HEK293 (cell line): ENCODE data around the gene RSPH9.

Source experiments
- EGR2 ChIP-seq: fragments of 450-650 bp; formaldehyde crosslinking; IDR thresholded peaks from 2 replicates; pipeline ENCODE4 v1.5.1; 2016; ENCODE audit warnings: low read depth, missing biosample characterization, missing genetic modification characterization
- GLI2 ChIP-seq: fragments of 450-650 bp; formaldehyde crosslinking; IDR thresholded peaks from 2 replicates; pipeline ENCODE4; 2017; ENCODE audit warnings: missing biosample characterization, missing genetic modification characterization, low read depth, borderline replicate concordance
- HOXC10 ChIP-seq: sonication (generic); formaldehyde crosslinking; IDR thresholded peaks from 2 replicates; pipeline ENCODE4 v1.8.1; 2023; ENCODE audit warnings: mild to moderate bottlenecking, missing genetic modification reagents
- HOXD13 ChIP-seq: sonication (generic); formaldehyde crosslinking; IDR thresholded peaks from 2 replicates; pipeline ENCODE4 v1.8.0; 2022; ENCODE audit warnings: missing genetic modification reagents, borderline replicate concordance
- KLF9 ChIP-seq: fragments of 450-650 bp; formaldehyde crosslinking; IDR thresholded peaks from 2 replicates; pipeline ENCODE4 v1.5.1; 2016; ENCODE audit warnings: missing biosample characterization, missing genetic modification characterization, low read depth
- ZBTB17 ChIP-seq: fragments of 450-650 bp; formaldehyde crosslinking; IDR thresholded peaks from 2 replicates; pipeline ENCODE4 v1.5.1; 2016; ENCODE audit warnings: missing biosample characterization, missing genetic modification characterization
- ZFP3 ChIP-seq: fragments of 450-650 bp; formaldehyde crosslinking; IDR thresholded peaks from 2 replicates; pipeline ENCODE4 v1.5.1; 2016; ENCODE audit warnings: low read depth, missing biosample characterization, missing genetic modification characterization
- ZFP41 ChIP-seq: fragments of 450-650 bp; formaldehyde crosslinking; IDR thresholded peaks from 2 replicates; pipeline ENCODE4 v1.5.1; 2016; ENCODE audit warnings: missing biosample characterization, missing genetic modification characterization, borderline replicate concordance
- ZFP69B ChIP-seq: fragments of 450-650 bp; formaldehyde crosslinking; IDR thresholded peaks from 2 replicates; pipeline ENCODE4 v1.5.1; 2016; ENCODE audit warnings: missing biosample characterization, missing genetic modification characterization
- ZNF19 ChIP-seq: fragments of 450-650 bp; formaldehyde crosslinking; IDR thresholded peaks from 2 replicates; pipeline ENCODE4; 2016; ENCODE audit warnings: missing biosample characterization, missing genetic modification characterization, low read depth
- ZNF2 ChIP-seq: fragments of 450-650 bp; formaldehyde crosslinking; IDR thresholded peaks from 2 replicates; pipeline ENCODE4 v1.5.1; 2016; ENCODE audit warnings: missing biosample characterization, missing genetic modification characterization
- ZNF202 ChIP-seq: fragments of 450-650 bp; formaldehyde crosslinking; IDR thresholded peaks from 2 replicates; pipeline ENCODE4 v1.5.1; 2016; ENCODE audit warnings: missing biosample characterization, missing genetic modification characterization, borderline replicate concordance
- ZNF211 ChIP-seq: fragments of 450-650 bp; formaldehyde crosslinking; IDR thresholded peaks from 2 replicates; pipeline ENCODE4 v1.5.1; 2016; ENCODE audit warnings: low read depth, missing biosample characterization, missing genetic modification characterization
- ZNF266 ChIP-seq: fragments of 450-650 bp; formaldehyde crosslinking; IDR thresholded peaks from 2 replicates; pipeline ENCODE4 v1.5.1; 2016; ENCODE audit warnings: missing biosample characterization, missing genetic modification characterization, low read depth
- ZNF311 ChIP-seq: fragments of 450-650 bp; formaldehyde crosslinking; IDR thresholded peaks from 2 replicates; pipeline ENCODE4 v1.5.1; 2017; ENCODE audit warnings: missing biosample characterization, missing genetic modification characterization, borderline replicate concordance
- ZNF514 ChIP-seq: fragments of 450-650 bp; formaldehyde crosslinking; IDR thresholded peaks from 2 replicates; pipeline ENCODE4 v1.5.1; 2016; ENCODE audit warnings: missing biosample characterization, missing genetic modification characterization
- ZNF530 ChIP-seq: fragments of 450-650 bp; formaldehyde crosslinking; IDR thresholded peaks from 2 replicates; pipeline ENCODE4 v1.5.1; 2016; ENCODE audit warnings: low read depth, missing biosample characterization, missing genetic modification characterization
- ZNF560 ChIP-seq: fragments of 450-650 bp; formaldehyde crosslinking; IDR thresholded peaks from 2 replicates; pipeline ENCODE4 v1.5.1; 2017; ENCODE audit warnings: missing biosample characterization, missing genetic modification characterization, borderline replicate concordance
- ZNF596 ChIP-seq: fragments of 450-650 bp; IDR thresholded peaks from 2 replicates; pipeline ENCODE4 v1.5.0; 2018; ENCODE audit warnings: missing biosample characterization, mild to moderate bottlenecking, missing genetic modification characterization, moderate library complexity
- ZNF600 ChIP-seq: fragments of 450-650 bp; formaldehyde crosslinking; IDR thresholded peaks from 2 replicates; pipeline ENCODE4 v1.5.1; 2016; ENCODE audit warnings: missing biosample characterization, missing genetic modification characterization
- ZNF626 ChIP-seq: fragments of 450-650 bp; sonication (Bioruptor Pico); formaldehyde crosslinking; IDR thresholded peaks from 2 replicates; pipeline ENCODE4 v1.5.1; 2018; ENCODE audit warnings: missing biosample characterization, missing genetic modification characterization, inconsistent platforms
- ZNF660 ChIP-seq: fragments of 450-650 bp; IDR thresholded peaks from 2 replicates; pipeline ENCODE4 v1.5.1; 2018; ENCODE audit warnings: missing biosample characterization, mild to moderate bottlenecking, missing genetic modification characterization
- ZNF664 ChIP-seq: fragments of 450-650 bp; formaldehyde crosslinking; IDR thresholded peaks from 2 replicates; pipeline ENCODE4 v1.5.1; 2016; ENCODE audit warnings: missing biosample characterization, missing genetic modification characterization
- ZNF707 ChIP-seq: fragments of 450-650 bp; formaldehyde crosslinking; IDR thresholded peaks from 2 replicates; pipeline ENCODE4 v1.5.1; 2016; ENCODE audit warnings: missing biosample characterization, missing genetic modification characterization
- ZNF768 ChIP-seq: fragments of 450-650 bp; formaldehyde crosslinking; IDR thresholded peaks from 2 replicates; pipeline ENCODE4 v1.5.1; 2018; ENCODE audit warnings: missing biosample characterization, mild to moderate bottlenecking, missing genetic modification characterization
- ZNF792 ChIP-seq: fragments of 450-650 bp; formaldehyde crosslinking; IDR thresholded peaks from 2 replicates; pipeline ENCODE4 v1.5.1; 2016; ENCODE audit warnings: missing biosample characterization, missing genetic modification characterization
- ZNF830 ChIP-seq: fragments of 450-650 bp; IDR thresholded peaks from 2 replicates; pipeline ENCODE4 v1.5.0; 2018; ENCODE audit warnings: missing biosample characterization, missing genetic modification characterization, low read depth, mild to moderate bottlenecking, moderate library complexity
- TF ChIP-seq, protein P1 (sequence below): fragments of 450-650 bp; formaldehyde crosslinking; IDR thresholded peaks from 2 replicates; pipeline ENCODE4 v1.5.1; 2017; ENCODE audit warnings: missing biosample characterization, missing genetic modification characterization
- TF ChIP-seq, protein P2 (sequence below): fragments of 450-650 bp; formaldehyde crosslinking; IDR thresholded peaks from 2 replicates; pipeline ENCODE4 v1.5.1; 2016; ENCODE audit warnings: missing biosample characterization, missing genetic modification characterization
- TF ChIP-seq, protein P3 (sequence below): fragments of 450-650 bp; formaldehyde crosslinking; IDR thresholded peaks from 2 replicates; pipeline ENCODE4 v1.5.1; 2016; ENCODE audit warnings: missing biosample characterization, missing genetic modification characterization
- TF ChIP-seq, protein P4 (sequence below): fragments of 450-650 bp; formaldehyde crosslinking; IDR thresholded peaks from 2 replicates; pipeline ENCODE4 v1.5.1; 2017; ENCODE audit warnings: missing biosample characterization, mild to moderate bottlenecking, missing genetic modification characterization, moderate library complexity
- TF ChIP-seq, protein P5 (sequence below): fragments of 450-650 bp; formaldehyde crosslinking; IDR thresholded peaks from 2 replicates; pipeline ENCODE4 v1.5.1; 2016; ENCODE audit warnings: missing biosample characterization, missing genetic modification characterization

The RSPH9 gene

DNA sequence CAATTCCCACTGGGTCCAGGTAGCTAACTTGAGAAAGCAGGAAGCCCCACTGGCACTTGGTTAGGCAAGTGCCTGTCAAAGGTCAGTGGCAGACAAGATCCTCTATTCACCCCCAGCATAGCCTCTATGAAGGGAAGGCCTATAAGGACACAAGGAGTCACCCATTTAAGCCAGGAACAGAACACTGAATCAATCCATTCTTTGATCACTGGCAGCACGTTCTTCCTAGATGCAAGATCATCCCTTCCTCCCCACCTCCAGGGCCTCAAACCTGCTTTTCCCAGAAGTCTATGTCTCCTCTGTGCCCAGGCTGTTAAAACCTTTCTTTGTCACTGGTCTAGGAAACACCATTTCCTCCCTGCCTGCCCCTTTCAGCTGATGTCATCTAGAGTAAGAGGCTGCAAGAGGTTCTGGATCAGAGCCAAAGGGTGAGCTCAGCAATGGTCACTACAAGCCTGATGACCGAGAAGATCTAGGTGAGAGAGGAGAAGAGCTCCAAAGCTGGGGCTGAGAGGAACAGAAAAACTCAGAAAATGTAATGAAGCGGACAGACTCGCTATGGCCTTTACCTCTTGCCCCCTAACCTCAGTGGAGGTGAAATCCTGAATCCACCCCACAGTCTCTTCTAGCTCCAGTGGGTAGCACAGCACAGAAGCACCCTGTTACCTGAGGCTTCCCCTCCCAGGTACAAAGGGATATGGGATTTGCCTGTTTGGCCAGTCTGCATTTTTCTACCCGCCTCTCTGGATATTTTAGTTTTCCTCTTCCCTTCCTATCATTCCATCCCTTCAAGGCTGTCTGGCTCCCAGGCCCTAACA is 17.6 kb upstream of the RSPH9 start (continued):
- TF ChIP-seq ZNF560 (tag by site-specific recombination), result no peak
- TF ChIP-seq EGR2, result no peak
- no peak for TF ChIP-seq ZNF266 (tag by site-specific recombination)
- no peak for TF ChIP-seq ZFP41
- TF ChIP-seq ZNF660 (tag by site-specific recombination), result peak; percentile 97
- no peak for TF ChIP-seq ZNF311 (tag by site-specific recombination)
- no peak for TF ChIP-seq HOXD13 (CRISPR knock-in tag)
- TF ChIP-seq ZNF211, result no peak
- TF ChIP-seq, protein P1, sequence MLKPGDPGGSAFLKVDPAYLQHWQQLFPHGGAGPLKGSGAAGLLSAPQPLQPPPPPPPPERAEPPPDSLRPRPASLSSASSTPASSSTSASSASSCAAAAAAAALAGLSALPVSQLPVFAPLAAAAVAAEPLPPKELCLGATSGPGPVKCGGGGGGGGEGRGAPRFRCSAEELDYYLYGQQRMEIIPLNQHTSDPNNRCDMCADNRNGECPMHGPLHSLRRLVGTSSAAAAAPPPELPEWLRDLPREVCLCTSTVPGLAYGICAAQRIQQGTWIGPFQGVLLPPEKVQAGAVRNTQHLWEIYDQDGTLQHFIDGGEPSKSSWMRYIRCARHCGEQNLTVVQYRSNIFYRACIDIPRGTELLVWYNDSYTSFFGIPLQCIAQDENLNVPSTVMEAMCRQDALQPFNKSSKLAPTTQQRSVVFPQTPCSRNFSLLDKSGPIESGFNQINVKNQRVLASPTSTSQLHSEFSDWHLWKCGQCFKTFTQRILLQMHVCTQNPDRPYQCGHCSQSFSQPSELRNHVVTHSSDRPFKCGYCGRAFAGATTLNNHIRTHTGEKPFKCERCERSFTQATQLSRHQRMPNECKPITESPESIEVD (tag by site-specific recombination), result no peak; the same call in 1 of the 2 replicates
- TF ChIP-seq, protein P2, sequence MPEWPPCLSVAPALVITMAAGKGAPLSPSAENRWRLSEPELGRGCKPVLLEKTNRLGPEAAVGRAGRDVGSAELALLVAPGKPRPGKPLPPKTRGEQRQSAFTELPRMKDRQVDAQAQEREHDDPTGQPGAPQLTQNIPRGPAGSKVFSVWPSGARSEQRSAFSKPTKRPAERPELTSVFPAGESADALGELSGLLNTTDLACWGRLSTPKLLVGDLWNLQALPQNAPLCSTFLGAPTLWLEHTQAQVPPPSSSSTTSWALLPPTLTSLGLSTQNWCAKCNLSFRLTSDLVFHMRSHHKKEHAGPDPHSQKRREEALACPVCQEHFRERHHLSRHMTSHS (tag by site-specific recombination), result no peak
- peak; percentile 46; the same call in 1 of the 2 replicates for TF ChIP-seq ZNF2 (tag by site-specific recombination)
- TF ChIP-seq ZNF830, result no peak
- TF ChIP-seq ZNF596 (tag by site-specific recombination), result no peak
- TF ChIP-seq GLI2 (tag by site-specific recombination), result no peak
- no peak for TF ChIP-seq ZNF707 (tag by site-specific recombination)
- TF ChIP-seq, protein P3, sequence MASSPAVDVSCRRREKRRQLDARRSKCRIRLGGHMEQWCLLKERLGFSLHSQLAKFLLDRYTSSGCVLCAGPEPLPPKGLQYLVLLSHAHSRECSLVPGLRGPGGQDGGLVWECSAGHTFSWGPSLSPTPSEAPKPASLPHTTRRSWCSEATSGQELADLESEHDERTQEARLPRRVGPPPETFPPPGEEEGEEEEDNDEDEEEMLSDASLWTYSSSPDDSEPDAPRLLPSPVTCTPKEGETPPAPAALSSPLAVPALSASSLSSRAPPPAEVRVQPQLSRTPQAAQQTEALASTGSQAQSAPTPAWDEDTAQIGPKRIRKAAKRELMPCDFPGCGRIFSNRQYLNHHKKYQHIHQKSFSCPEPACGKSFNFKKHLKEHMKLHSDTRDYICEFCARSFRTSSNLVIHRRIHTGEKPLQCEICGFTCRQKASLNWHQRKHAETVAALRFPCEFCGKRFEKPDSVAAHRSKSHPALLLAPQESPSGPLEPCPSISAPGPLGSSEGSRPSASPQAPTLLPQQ, result peak; percentile 77
- TF ChIP-seq ZNF600, result no peak
- TF ChIP-seq KLF9, result no peak
- TF ChIP-seq ZNF202 (tag by site-specific recombination), result no peak
- no peak for TF ChIP-seq ZNF768
- TF ChIP-seq ZNF514 (tag by site-specific recombination), result no peak
- no peak for TF ChIP-seq ZFP3 (tag by site-specific recombination)
- TF ChIP-seq HOXC10 (CRISPR knock-in tag), result no peak
- TF ChIP-seq, protein P4, sequence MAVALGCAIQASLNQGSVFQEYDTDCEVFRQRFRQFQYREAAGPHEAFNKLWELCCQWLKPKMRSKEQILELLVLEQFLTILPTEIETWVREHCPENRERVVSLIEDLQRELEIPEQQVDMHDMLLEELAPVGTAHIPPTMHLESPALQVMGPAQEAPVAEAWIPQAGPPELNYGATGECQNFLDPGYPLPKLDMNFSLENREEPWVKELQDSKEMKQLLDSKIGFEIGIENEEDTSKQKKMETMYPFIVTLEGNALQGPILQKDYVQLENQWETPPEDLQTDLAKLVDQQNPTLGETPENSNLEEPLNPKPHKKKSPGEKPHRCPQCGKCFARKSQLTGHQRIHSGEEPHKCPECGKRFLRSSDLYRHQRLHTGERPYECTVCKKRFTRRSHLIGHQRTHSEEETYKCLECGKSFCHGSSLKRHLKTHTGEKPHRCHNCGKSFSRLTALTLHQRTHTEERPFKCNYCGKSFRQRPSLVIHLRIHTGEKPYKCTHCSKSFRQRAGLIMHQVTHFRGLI (tag by site-specific recombination), result peak; percentile 37; the same call in 1 of the 2 replicates
- TF ChIP-seq ZNF792 (tag by site-specific recombination), result no peak
- TF ChIP-seq, protein P5, sequence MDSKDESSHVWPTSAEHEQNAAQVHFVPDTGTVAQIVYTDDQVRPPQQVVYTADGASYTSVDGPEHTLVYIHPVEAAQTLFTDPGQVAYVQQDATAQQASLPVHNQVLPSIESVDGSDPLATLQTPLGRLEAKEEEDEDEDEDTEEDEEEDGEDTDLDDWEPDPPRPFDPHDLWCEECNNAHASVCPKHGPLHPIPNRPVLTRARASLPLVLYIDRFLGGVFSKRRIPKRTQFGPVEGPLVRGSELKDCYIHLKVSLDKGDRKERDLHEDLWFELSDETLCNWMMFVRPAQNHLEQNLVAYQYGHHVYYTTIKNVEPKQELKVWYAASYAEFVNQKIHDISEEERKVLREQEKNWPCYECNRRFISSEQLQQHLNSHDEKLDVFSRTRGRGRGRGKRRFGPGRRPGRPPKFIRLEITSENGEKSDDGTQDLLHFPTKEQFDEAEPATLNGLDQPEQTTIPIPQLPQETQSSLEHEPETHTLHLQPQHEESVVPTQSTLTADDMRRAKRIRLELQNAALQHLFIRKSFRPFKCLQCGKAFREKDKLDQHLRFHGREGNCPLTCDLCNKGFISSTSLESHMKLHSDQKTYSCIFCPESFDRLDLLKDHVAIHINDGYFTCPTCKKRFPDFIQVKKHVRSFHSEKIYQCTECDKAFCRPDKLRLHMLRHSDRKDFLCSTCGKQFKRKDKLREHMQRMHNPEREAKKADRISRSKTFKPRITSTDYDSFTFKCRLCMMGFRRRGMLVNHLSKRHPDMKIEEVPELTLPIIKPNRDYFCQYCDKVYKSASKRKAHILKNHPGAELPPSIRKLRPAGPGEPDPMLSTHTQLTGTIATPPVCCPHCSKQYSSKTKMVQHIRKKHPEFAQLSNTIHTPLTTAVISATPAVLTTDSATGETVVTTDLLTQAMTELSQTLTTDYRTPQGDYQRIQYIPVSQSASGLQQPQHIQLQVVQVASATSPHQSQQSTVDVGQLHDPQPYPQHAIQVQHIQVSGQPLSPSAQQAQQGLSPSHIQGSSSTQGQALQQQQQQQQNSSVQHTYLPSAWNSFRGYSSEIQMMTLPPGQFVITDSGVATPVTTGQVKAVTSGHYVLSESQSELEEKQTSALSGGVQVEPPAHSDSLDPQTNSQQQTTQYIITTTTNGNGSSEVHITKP (tag by site-specific recombination), result peak; percentile 67
- TF ChIP-seq ZBTB17 (tag by site-specific recombination), result peak; percentile 99
- TF ChIP-seq ZNF530 (tag by site-specific recombination), result no peak
- no peak for TF ChIP-seq ZNF626
- peak; percentile 64 for TF ChIP-seq ZFP69B (tag by site-specific recombination)
- no peak for TF ChIP-seq ZNF664 (tag by site-specific recombination)
- no peak for TF ChIP-seq ZNF19
